Measurements from ENCODE around the gene CAND2. TPM values are rescaled to one million over a fixed set of nuclear protein-coding genes. Genes with fewer than 3 reads are reported as not detected.

The CAND2 gene
- total RNA-seq, 4 donors from 2014 or later = 1.3 to 2.2 (median 1.5) TPM

DNA sequence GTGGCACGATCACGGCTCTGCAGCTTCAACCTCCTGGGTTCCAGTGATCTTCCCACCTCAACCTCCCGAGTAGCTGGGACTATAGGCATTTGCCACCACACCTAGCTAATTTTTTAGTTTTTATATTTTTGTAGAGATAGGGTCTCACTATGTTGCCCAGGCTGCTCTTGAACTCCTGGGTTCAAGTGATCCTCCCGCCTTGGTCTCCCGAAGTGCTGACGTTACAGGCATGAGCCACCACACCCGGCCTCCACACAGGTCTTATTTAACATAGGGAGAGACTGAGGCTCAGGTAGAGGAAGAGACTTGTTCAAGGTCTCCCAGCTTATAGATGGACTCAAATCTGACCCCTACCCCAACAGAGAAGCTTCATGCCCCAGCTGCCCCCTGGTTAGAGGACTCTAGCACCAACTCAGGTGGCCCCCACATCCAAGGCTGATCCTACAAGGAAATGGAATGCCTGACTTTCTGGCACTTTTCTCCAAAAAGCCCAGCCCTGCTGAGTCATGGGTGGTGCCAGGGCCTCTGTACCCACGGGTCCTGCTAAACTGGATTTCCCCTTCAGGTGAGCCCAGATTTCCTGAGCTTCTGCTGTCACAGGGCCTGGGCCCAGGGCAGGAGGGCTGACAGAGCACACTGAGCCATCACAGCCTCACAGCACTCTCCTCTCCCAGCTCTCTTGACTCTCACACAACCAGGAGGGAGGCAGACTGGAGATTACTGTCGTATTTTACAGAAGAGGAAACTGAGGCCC lies 43.0 kb upstream of the CAND2 start:
- TF ChIP-seq, protein P1, sequence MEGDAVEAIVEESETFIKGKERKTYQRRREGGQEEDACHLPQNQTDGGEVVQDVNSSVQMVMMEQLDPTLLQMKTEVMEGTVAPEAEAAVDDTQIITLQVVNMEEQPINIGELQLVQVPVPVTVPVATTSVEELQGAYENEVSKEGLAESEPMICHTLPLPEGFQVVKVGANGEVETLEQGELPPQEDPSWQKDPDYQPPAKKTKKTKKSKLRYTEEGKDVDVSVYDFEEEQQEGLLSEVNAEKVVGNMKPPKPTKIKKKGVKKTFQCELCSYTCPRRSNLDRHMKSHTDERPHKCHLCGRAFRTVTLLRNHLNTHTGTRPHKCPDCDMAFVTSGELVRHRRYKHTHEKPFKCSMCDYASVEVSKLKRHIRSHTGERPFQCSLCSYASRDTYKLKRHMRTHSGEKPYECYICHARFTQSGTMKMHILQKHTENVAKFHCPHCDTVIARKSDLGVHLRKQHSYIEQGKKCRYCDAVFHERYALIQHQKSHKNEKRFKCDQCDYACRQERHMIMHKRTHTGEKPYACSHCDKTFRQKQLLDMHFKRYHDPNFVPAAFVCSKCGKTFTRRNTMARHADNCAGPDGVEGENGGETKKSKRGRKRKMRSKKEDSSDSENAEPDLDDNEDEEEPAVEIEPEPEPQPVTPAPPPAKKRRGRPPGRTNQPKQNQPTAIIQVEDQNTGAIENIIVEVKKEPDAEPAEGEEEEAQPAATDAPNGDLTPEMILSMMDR (IDR thresholded peaks at IDR 0.05; ENCODE audit: low read depth) = no peak

GRCh38 chr3:12754313-12754712 lies 42.2 kb upstream of the CAND2 start:
- TF ChIP-seq, protein P1 (IDR thresholded peaks at IDR 0.05; ENCODE audit: low read depth) = no peak

- TF ChIP-seq, protein P1 (IDR thresholded peaks at IDR 0.05; ENCODE audit: low read depth) = no peak
Observed at GRCh38 chr3:12755754-12756153, 40.7 kb upstream of the CAND2 start.

GRCh38 chr3:12756175-12756574 lies 40.3 kb upstream of the CAND2 start:
- TF ChIP-seq, protein P1 (IDR thresholded peaks at IDR 0.05; ENCODE audit: low read depth) = no peak

GRCh38 chr3:12756635-12757034 lies 39.8 kb upstream of the CAND2 start:
- TF ChIP-seq, protein P1 (IDR thresholded peaks at IDR 0.05; ENCODE audit: low read depth) = no peak

GRCh38 chr3:12758025-12758781 lies 38.3 kb upstream of the CAND2 start:
- TF ChIP-seq, protein P1 (IDR thresholded peaks at IDR 0.05; ENCODE audit: low read depth) = no peak

GRCh38 chr3:12759097-12759679 lies 37.3 kb upstream of the CAND2 start, which contains the start of gene TMEM40:
TSS of gene TMEM40 (minus strand) at chr3:12759259. CDS start at chr3:12749832, 9,427 bp downstream.
- TF ChIP-seq, protein P1 (IDR thresholded peaks at IDR 0.05; ENCODE audit: low read depth) = no peak
